ENCODE data around the gene HOXB9. TPM values are rescaled to one million over a fixed set of nuclear protein-coding genes. Genes with fewer than 3 reads are reported as not detected.

The HOXB9 gene
- total and polyA plus RNA-seq, 9 of the 15 experiments (the other 6 are each of a cell fraction or from before 2014, with no cell fraction given), result 3.1 to 196 (median 77.6) TPM

- TF ChIP-seq YY1 (IDR thresholded peaks at IDR 0.05; ENCODE audit: borderline replicate concordance in 1 of 3, control insufficient read depth in 1 of 3, extremely low read depth in 1 of 3, insufficient read depth in 3 of 3, insufficient read length in 1 of 3, insufficient replicate concordance in 2 of 3, low read depth in 1 of 3, low read length in 2 of 3) (peak in 2 of 3 experiments; percentile 72 to 89), RCOR1 (IDR thresholded peaks at IDR 0.05; ENCODE audit: borderline replicate concordance in 1 of 2, low read depth in 2 of 2, low read length in 2 of 2) (peak in 1 of 2 experiments; percentile 9; a peak in 1 of 4 replicates), CCAR2 (IDR thresholded peaks at IDR 0.05; ENCODE audit: low read depth, low read length) (no peak), MAZ (CRISPR knock-in tag; conservative IDR thresholded peaks at IDR 0.05 in 1 of 2, IDR thresholded peaks at IDR 0.05 in 1 of 2) (no peak), ELF4 (CRISPR knock-in tag; IDR thresholded peaks at IDR 0.05) (no peak), CEBPG (CRISPR knock-in tag; IDR thresholded peaks at IDR 0.05) (no peak), CEBPG (tag; conservative IDR thresholded peaks at IDR 0.05 in 1 of 2, IDR thresholded peaks at IDR 0.05 in 1 of 2) (no peak), TOE1 (IDR thresholded peaks at IDR 0.05; ENCODE audit: borderline replicate concordance) (peak; percentile 43; the same call in 1 of the 2 replicates), TOE1 (CRISPR knock-in tag; IDR thresholded peaks at IDR 0.05; ENCODE audit: borderline replicate concordance, low read depth) (no peak), BRF2 (IDR thresholded peaks at IDR 0.05; ENCODE audit: borderline replicate concordance, insufficient read depth, insufficient read length) (no peak), SNAPC5 (CRISPR knock-in tag; IDR thresholded peaks at IDR 0.05) (no peak), EP400 (IDR thresholded peaks at IDR 0.05) (0 out of 2 replicates have a peak, but pooled peaks have one; percentile 27), TAF9B (IDR thresholded peaks at IDR 0.05; ENCODE audit: partially characterized antibody) (no peak), GATA2 (CRISPR knock-in tag; IDR thresholded peaks at IDR 0.05) (0 out of 2 replicates have a peak, but pooled peaks have one; percentile 31)
- TF ChIP-seq, protein P1, sequence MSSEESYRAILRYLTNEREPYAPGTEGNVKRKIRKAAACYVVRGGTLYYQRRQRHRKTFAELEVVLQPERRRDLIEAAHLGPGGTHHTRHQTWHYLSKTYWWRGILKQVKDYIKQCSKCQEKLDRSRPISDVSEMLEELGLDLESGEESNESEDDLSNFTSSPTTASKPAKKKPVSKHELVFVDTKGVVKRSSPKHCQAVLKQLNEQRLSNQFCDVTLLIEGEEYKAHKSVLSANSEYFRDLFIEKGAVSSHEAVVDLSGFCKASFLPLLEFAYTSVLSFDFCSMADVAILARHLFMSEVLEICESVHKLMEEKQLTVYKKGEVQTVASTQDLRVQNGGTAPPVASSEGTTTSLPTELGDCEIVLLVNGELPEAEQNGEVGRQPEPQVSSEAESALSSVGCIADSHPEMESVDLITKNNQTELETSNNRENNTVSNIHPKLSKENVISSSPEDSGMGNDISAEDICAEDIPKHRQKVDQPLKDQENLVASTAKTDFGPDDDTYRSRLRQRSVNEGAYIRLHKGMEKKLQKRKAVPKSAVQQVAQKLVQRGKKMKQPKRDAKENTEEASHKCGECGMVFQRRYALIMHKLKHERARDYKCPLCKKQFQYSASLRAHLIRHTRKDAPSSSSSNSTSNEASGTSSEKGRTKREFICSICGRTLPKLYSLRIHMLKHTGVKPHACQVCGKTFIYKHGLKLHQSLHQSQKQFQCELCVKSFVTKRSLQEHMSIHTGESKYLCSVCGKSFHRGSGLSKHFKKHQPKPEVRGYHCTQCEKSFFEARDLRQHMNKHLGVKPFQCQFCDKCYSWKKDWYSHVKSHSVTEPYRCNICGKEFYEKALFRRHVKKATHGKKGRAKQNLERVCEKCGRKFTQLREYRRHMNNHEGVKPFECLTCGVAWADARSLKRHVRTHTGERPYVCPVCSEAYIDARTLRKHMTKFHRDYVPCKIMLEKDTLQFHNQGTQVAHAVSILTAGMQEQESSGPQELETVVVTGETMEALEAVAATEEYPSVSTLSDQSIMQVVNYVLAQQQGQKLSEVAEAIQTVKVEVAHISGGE (CRISPR knock-in tag; IDR thresholded peaks at IDR 0.05), result peak in 1 of 3 experiments; percentile 27; a peak in 1 of 6 replicates
- TF ChIP-seq, protein P2, sequence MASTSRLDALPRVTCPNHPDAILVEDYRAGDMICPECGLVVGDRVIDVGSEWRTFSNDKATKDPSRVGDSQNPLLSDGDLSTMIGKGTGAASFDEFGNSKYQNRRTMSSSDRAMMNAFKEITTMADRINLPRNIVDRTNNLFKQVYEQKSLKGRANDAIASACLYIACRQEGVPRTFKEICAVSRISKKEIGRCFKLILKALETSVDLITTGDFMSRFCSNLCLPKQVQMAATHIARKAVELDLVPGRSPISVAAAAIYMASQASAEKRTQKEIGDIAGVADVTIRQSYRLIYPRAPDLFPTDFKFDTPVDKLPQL (IDR thresholded peaks at IDR 0.05; ENCODE audit: extremely low read depth, insufficient read length), result peak; percentile 45
- TF ChIP-seq, protein P3, sequence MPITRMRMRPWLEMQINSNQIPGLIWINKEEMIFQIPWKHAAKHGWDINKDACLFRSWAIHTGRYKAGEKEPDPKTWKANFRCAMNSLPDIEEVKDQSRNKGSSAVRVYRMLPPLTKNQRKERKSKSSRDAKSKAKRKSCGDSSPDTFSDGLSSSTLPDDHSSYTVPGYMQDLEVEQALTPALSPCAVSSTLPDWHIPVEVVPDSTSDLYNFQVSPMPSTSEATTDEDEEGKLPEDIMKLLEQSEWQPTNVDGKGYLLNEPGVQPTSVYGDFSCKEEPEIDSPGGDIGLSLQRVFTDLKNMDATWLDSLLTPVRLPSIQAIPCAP (CRISPR knock-in tag; IDR thresholded peaks at IDR 0.05; ENCODE audit: borderline replicate concordance), result no peak
These were observed 48.1 kb downstream of the HOXB9 start, which contains the start of gene HOXB4 (continued) for GRCh38 chr17:48577946-48578615.

Data from K562 (cell line).